Measurements from ENCODE around the gene TP73.
A peak's percentile ranks its signal among the peaks of the same experiment; 100 is the strongest.

Gene TP73

GRCh38 chr1:3716351-3716750 lies 64.0 kb downstream of the TP73 start:
- TF ChIP-seq SIN3A (IDR thresholded peaks at IDR 0.05; ENCODE audit: borderline replicate concordance, insufficient read depth, low read length) (no peak), POLR2AphosphoS5 (IDR thresholded peaks at IDR 0.05; ENCODE audit: low read depth, low read length) (no peak), REST (IDR thresholded peaks at IDR 0.05; ENCODE audit: insufficient read depth in 1 of 2, low read depth in 2 of 2, low read length in 2 of 2) (no peak), TAF1 (IDR thresholded peaks at IDR 0.05; ENCODE audit: borderline replicate concordance, insufficient read depth, low read length) (no peak), FOXP2 (optimal IDR thresholded peaks at IDR 0.05; ENCODE audit: borderline replicate concordance, extremely low read depth, extremely low read length, insufficient read depth) (no peak)

DNA sequence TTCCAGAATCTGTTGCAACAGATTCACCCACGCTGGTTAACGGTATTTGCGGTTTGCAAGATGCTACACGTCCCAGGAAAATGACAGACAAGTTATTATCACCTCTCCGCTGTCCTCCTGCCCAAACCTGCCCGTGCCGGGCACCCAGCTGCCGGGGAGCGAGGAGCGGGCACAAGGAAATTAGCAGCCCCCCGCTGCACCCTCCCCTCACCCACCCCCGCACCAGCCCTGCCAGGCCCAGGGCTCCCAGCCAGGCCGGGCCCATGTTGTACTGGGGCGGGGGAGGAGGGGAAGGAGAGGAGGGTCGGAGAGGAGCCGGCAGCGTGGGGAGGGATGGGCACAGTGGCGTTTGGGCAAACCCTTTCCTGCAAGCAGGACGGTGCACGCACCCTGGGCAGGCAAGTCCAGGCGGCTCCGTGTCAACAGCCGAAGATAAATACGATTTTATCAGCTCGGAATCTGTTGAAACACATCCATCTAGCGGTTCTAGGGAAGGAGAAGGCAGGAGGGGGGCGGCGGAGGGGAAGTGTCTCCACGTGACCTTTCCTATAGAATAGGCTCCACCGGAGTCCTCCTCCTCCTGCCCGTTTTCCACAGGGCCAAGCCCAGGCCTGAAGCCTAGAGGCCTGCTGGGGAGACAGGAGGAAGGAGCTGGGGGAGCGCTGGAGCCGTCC lies 64.9 kb downstream of the TP73 start:
- TF ChIP-seq FOXP2 (optimal IDR thresholded peaks at IDR 0.05; ENCODE audit: borderline replicate concordance, extremely low read depth, extremely low read length, insufficient read depth): no peak
- TF ChIP-seq REST (IDR thresholded peaks at IDR 0.05; ENCODE audit: insufficient read depth in 1 of 2, low read depth in 2 of 2, low read length in 2 of 2): no peak
- TF ChIP-seq SIN3A (IDR thresholded peaks at IDR 0.05; ENCODE audit: borderline replicate concordance, insufficient read depth, low read length): no peak

DNA sequence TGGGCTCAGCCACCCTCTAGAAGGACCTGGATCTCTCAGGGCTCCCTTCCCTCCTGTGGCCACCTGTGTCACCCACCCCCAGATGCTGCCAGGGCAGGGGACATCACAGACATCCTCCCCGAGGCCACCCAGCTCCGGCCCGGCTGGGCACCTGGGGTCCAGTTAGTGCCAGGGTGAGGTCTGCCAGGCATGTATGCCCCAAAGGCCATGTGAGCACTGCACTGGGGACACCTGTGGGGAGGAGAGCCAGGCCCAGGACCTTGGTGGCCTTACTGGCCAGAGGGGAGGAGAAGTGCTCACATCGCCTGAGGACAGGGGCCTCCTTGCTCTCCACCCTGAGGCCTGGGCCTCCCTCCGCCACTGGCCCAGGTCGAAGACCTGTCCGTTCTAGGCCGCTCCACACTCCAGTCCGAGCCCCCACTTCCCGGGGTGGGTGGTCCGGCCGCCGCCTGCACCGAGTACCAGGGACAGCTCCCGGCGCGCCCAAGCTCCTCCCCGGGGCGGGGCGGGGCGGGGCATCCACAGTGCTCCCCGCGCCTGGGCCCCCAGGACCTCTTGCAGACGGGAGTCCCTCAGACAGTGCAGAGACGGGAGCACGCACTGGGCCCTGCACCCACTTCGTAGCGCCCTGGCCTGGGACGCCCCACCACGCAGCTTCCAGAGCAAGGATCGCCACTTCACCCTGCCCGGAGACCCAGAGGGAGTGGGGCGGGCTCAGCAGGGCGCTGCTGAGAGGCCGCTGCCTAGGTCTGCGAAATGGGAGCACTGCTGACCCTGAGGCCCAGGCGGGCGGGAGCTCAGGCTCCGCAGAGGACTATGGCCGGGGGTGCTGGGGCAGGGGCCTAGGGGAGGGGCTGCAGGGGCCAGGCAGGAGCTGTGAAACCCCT lies 65.6 kb downstream of the TP73 start:
- TF ChIP-seq TAF1 (IDR thresholded peaks at IDR 0.05; ENCODE audit: borderline replicate concordance, insufficient read depth, low read length) (no peak), REST (IDR thresholded peaks at IDR 0.05; ENCODE audit: insufficient read depth in 1 of 2, low read depth in 2 of 2, low read length in 2 of 2) (peak; percentile 39 to 86; a peak in 3 of 4 replicates)

DNA sequence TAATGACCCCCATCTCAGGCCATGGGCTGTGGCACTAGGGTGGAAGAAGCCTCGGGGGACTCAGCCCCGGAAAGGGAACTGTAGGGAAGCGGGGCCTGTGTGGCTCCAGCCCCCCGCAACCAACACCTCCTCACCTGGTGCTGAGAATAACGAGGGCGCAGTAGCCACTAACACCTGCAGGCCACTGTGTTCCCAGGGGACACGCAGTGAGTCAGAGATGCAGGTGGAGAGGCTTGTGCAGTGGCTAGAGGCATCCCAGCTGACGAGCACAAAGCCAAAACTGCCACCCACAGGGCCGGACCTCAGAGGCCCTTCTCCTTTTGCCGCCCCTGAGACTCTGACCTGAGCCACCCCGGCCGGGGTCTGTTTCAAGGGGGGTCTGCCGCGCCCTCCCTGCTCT lies 66.4 kb downstream of the TP73 start:
- TF ChIP-seq TAF1 (IDR thresholded peaks at IDR 0.05; ENCODE audit: borderline replicate concordance, insufficient read depth, low read length): no peak
- no peak for TF ChIP-seq POLR2AphosphoS5 (IDR thresholded peaks at IDR 0.05; ENCODE audit: low read depth, low read length)
- TF ChIP-seq FOXP2 (optimal IDR thresholded peaks at IDR 0.05; ENCODE audit: borderline replicate concordance, extremely low read depth, extremely low read length, insufficient read depth): no peak
- no peak for TF ChIP-seq SIN3A (IDR thresholded peaks at IDR 0.05; ENCODE audit: borderline replicate concordance, insufficient read depth, low read length)
- no peak for TF ChIP-seq REST (IDR thresholded peaks at IDR 0.05; ENCODE audit: insufficient read depth in 1 of 2, low read depth in 2 of 2, low read length in 2 of 2)
